ENCODE data around the gene LSR. TPM values are rescaled to one million over a fixed set of nuclear protein-coding genes. Genes with fewer than 3 reads are reported as not detected.

The LSR gene
- total RNA-seq, 5 donors from 2014 or later (not counting 1 experiment from before 2014, with no cell fraction given), result 36.8 to 64.9 (median 57.4) TPM

DNA sequence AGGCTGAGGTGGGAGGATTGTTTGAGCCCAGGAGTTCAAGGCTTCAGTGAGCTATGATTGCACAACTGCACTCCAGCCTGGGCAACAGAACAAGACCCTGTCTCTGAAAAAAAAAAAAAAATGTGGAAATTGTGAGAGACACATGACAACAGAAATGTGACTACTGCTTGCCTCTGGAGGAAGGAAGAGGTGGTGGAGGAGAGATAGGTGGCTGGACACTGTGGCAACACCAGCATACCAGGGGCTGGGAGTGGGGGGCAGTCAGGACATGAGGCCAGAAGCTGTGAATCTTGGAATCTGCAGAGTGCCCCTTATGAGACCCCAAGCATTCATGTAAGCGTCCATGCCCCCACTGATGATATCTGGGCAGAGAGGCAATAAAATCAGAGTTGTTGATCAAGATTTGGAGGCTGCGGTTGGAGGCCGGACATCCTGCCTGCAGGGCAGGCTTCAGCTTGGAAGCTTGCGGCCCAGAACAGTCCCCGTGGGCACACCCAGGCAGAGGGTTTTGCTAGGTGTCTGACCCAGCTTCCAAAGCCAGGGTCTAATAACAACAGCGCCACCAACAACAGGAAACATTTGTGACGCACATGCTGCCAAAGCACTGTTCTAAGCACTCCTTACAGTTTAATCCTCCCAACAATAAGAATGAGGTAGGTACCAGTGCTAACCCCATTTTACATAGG lies 37.1 kb upstream of the LSR start:
- POLR2A ChIA-PET, result interaction anchor here in 1 of 2 donors (0.7 to 1.8 kb wide), 2 partner anchors 70 to 145 kb away, joined by 4 to 6 read pairs; no protein-coding TSS in a partner anchor
- Histone ChIP-seq H3K4me1 (ENCODE audit: control insufficient read depth in 1 of 2, extremely low read depth in 1 of 2, insufficient read depth in 2 of 2, low read length in 2 of 2) (peaks cover 35 to 93% of the 10 kb centered on the region in 2 experiments), H3K4me3 (ENCODE audit: control insufficient read depth in 1 of 2, extremely low read depth in 1 of 2, low read length in 1 of 2) (peak overlapping the region in 1 of 2 donors; percentile 14), H3K9me3 (no peaks in the 10 kb centered on the region), H3K27me3 (replicated peaks in 1 of 2; ENCODE audit: control insufficient read depth in 2 of 2, extremely low read depth in 1 of 2, insufficient read depth in 2 of 2, low read length in 1 of 2) (no peaks in the 10 kb centered on the region), H3K27ac (ENCODE audit: low read length) (peak overlapping the region; percentile 95), H3K36me3 (ENCODE audit: control insufficient read depth in 2 of 2, extremely low read depth in 1 of 2, insufficient read depth in 1 of 2, low read length in 1 of 2) (no peaks in the 10 kb centered on the region)
- CTCF ChIA-PET, result interaction anchor here in 1 of 2 donors (1.6 kb wide), 1 partner anchor 70 kb away, joined by 7 read pairs; no protein-coding TSS in a partner anchor
- peaks cover 0 to 7% (median 3%) of the 10 kb centered on the region in 3 donors for H3K9me3 Mint-ChIP-seq
- DNase-seq (peak; percentile 61 to 96 (median 90)), ATAC-seq (replicated peaks in 1 of 4) (peak; percentile 50 to 61 (median 56))
- no peaks in the 10 kb centered on the region for H3K27me3 Mint-ChIP-seq
- peaks cover 83 to 92% (median 87%) of the 10 kb centered on the region in 3 donors for H3K4me1 Mint-ChIP-seq
- no peaks in the 10 kb centered on the region for H3K36me3 Mint-ChIP-seq
- H3K27ac Mint-ChIP-seq, result peak overlapping the region; percentile 99 to 100
- WGBS (ENCODE audit: insufficient coverage), result 2% methylated on average over 6 of the region's 7 CpGs
- peak overlapping the region; percentile 71 to 85 (median 74) for H3K4me3 Mint-ChIP-seq

DNA sequence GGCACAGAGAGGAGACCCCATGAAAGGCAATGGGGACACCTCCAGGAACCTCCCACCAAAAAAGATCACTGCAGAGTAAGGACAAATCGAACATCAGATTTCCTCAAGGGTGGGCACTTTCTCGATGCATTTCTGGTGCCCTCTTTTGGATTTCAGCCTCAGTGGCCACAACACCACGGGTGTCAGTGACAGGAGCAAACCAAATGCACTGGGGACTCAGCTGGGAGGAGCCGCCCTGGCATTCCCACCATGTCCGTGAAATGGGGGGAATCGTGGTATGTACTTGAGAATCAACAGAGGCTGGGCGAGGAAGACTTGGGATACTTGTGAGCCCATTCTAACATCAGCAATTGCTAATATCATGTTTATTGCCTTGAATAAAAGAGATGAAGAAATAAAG lies 36.6 kb upstream of the LSR start:
- Histone ChIP-seq H3K36me3 (ENCODE audit: control insufficient read depth in 2 of 2, extremely low read depth in 1 of 2, insufficient read depth in 1 of 2, low read length in 1 of 2) (no peaks in the 10 kb centered on the region), H3K27ac (ENCODE audit: low read length) (peak overlapping the region; percentile 95), H3K27me3 (replicated peaks in 1 of 2; ENCODE audit: control insufficient read depth in 2 of 2, extremely low read depth in 1 of 2, insufficient read depth in 2 of 2, low read length in 1 of 2) (no peaks in the 10 kb centered on the region), H3K9me3 (no peaks in the 10 kb centered on the region), H3K4me1 (ENCODE audit: control insufficient read depth in 1 of 2, extremely low read depth in 1 of 2, insufficient read depth in 2 of 2, low read length in 2 of 2) (peaks cover 32 to 91% of the 10 kb centered on the region in 2 experiments), H3K4me3 (ENCODE audit: control insufficient read depth in 1 of 2, extremely low read depth in 1 of 2, low read length in 1 of 2) (peak overlapping the region in 1 of 2 donors; percentile 27)
- ChIA-PET POLR2A (interaction anchor here in 1 of 2 donors (0.7 to 1.8 kb wide), 2 partner anchors 71 to 145 kb away, joined by 4 to 6 read pairs; no protein-coding TSS in a partner anchor), CTCF (interaction anchor here in 1 of 2 donors (1.6 kb wide), 1 partner anchor 71 kb away, joined by 7 read pairs; no protein-coding TSS in a partner anchor)
- WGBS (ENCODE audit: insufficient coverage), result 33% methylated on average over 3 of the region's 7 CpGs
- no peak for DNase-seq
- Mint-ChIP-seq H3K27me3 (no peaks in the 10 kb centered on the region), H3K36me3 (peaks cover 3% of the 10 kb centered on the region), H3K4me3 (peak overlapping the region; percentile 71 to 85 (median 74)), H3K4me1 (peaks cover 80 to 91% (median 86%) of the 10 kb centered on the region in 3 donors), H3K9me3 (peaks cover 0 to 11% (median 3%) of the 10 kb centered on the region in 3 donors), H3K27ac (peak overlapping the region; percentile 99 to 100)
- ATAC-seq (replicated peaks in 1 of 4), result no peak

DNA sequence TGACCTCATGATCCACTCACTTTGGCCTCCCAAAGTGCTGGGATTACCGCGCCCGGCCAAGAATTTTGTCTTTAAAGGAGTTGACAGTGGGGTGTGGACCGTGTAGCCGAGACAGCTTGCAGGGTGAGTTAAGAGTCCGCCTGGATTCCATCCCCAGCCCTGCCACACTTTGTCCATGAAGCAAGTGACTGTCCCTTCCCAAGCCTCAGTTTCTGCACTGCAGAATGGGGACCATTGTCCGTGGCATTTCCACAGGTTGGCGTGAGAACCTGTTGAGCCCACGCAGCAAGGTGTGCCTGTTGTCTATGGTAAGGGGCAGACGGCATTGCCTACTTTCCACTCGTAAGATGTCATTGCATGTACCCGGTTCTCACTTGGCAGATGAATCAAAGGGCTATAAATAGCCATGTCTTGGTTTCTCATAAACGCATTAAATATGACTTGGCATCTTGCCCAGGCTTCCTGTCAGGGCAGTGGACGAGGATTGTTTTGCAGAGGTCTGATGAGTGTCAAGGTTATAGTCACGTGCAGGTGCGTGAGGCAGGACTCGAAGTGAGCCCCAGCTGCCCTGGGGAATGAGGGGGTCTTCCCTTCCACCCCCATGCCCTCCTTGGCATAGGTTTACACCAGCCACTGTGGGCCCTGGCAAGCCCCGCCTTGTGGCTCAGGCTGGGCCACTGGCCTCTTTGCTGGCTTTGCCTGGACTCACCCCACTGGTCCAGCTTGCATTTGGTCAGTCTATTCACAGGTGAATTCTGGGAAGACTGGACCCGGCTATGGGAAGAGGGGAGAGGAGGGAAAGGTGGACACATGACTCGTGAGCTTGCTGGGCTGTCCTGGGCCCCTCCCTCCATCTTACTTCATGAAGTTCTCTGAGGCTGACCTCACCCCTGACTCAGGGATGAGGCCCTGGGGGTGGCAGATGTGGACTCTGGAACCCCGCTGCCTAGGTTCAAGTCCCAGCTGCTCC lies 34.9 kb upstream of the LSR start:
- POLR2A ChIA-PET, result no interaction called here
- 9% methylated on average over 10 of the region's 21 CpGs for WGBS (ENCODE audit: insufficient coverage)
- Mint-ChIP-seq H3K4me1 (peaks cover 69 to 82% (median 75%) of the 10 kb centered on the region in 3 donors), H3K4me3 (peak overlapping the region; percentile 47 to 85 (median 58)), H3K9me3 (peaks cover 0 to 12% (median 0%) of the 10 kb centered on the region in 3 donors), H3K27ac (peak overlapping the region; percentile 99 to 100), H3K36me3 (peaks cover 6% of the 10 kb centered on the region), H3K27me3 (no peaks in the 10 kb centered on the region)
- DNase-seq (peak; percentile 47 to 97 (median 79)), ATAC-seq (replicated peaks in 1 of 4) (peak; percentile 45 to 59 (median 50))
- no peaks in the 10 kb centered on the region for H3K9me3 ChIP-seq
- H3K36me3 ChIP-seq (ENCODE audit: control insufficient read depth in 2 of 2, extremely low read depth in 1 of 2, insufficient read depth in 1 of 2, low read length in 1 of 2), result no peaks in the 10 kb centered on the region
- CTCF ChIA-PET, result no interaction called here
- H3K4me1 ChIP-seq (ENCODE audit: control insufficient read depth in 1 of 2, extremely low read depth in 1 of 2, insufficient read depth in 2 of 2, low read length in 2 of 2), result peaks cover 25 to 76% of the 10 kb centered on the region in 2 experiments
- peak overlapping the region; percentile 95 for H3K27ac ChIP-seq (ENCODE audit: low read length)
- H3K4me3 ChIP-seq (ENCODE audit: control insufficient read depth in 1 of 2, extremely low read depth in 1 of 2, low read length in 1 of 2), result peak overlapping the region in 1 of 2 donors; percentile 26
- H3K27me3 ChIP-seq (replicated peaks in 1 of 2; ENCODE audit: control insufficient read depth in 2 of 2, extremely low read depth in 1 of 2, insufficient read depth in 2 of 2, low read length in 1 of 2), result no peaks in the 10 kb centered on the region

DNA sequence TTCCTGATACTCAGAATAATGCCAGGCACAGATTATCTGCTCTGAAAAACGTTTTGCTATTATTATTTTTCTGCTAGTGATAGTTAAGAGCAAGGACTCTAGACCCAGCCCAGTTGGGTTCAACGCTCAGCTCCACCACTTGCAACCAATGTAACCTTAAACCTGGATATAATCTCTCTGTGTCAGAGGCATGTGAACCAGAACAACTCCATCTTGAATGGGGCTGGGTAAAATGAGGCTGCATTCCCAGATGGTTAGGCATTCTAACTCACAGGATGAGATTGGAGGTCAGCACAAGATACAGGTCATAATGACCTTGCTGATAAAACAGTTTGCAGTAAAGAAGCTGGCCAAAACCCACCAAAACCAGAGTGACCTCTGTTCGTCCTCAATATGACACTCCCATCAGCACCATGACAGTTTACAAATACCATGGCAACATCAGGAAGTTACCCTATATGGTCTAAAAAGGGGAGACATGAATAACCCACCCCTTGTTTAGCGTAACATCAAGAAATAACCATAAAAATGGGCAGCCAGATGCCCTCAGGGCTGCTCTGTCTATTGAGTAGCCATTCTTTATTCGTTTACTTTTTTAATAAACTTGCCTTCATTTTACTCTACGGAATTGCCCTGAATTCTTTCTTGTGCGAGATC lies 33.9 kb upstream of the LSR start:
- H3K36me3 Mint-ChIP-seq, result peaks cover 6% of the 10 kb centered on the region
- DNase-seq, result peak in 1 of 35 experiments; percentile 1
- H3K9me3 Mint-ChIP-seq, result peaks cover 0 to 12% (median 0%) of the 10 kb centered on the region in 3 donors
- H3K9me3 ChIP-seq, result no peaks in the 10 kb centered on the region
- H3K36me3 ChIP-seq (ENCODE audit: control insufficient read depth in 2 of 2, extremely low read depth in 1 of 2, insufficient read depth in 1 of 2, low read length in 1 of 2), result no peaks in the 10 kb centered on the region
- peak overlapping the region; percentile 99 to 100 for H3K27ac Mint-ChIP-seq
- peaks cover 25 to 69% of the 10 kb centered on the region in 2 experiments for H3K4me1 ChIP-seq (ENCODE audit: control insufficient read depth in 1 of 2, extremely low read depth in 1 of 2, insufficient read depth in 2 of 2, low read length in 2 of 2)
- no peaks in the 10 kb centered on the region for H3K27me3 ChIP-seq (replicated peaks in 1 of 2; ENCODE audit: control insufficient read depth in 2 of 2, extremely low read depth in 1 of 2, insufficient read depth in 2 of 2, low read length in 1 of 2)
- peaks cover 64 to 78% (median 71%) of the 10 kb centered on the region in 3 donors for H3K4me1 Mint-ChIP-seq
- no peaks in the 10 kb centered on the region for H3K27me3 Mint-ChIP-seq
- WGBS (ENCODE audit: insufficient coverage), result 84% methylated on average over 3 of the region's 7 CpGs
- H3K4me3 Mint-ChIP-seq, result no peak overlapping the region
- POLR2A ChIA-PET, result no interaction called here
- peak overlapping the region; percentile 95 for H3K27ac ChIP-seq (ENCODE audit: low read length)
- no peak for ATAC-seq (replicated peaks in 1 of 4)
- CTCF ChIA-PET, result no interaction called here
- no peak overlapping the region for H3K4me3 ChIP-seq (ENCODE audit: control insufficient read depth in 1 of 2, extremely low read depth in 1 of 2, low read length in 1 of 2)

DNA sequence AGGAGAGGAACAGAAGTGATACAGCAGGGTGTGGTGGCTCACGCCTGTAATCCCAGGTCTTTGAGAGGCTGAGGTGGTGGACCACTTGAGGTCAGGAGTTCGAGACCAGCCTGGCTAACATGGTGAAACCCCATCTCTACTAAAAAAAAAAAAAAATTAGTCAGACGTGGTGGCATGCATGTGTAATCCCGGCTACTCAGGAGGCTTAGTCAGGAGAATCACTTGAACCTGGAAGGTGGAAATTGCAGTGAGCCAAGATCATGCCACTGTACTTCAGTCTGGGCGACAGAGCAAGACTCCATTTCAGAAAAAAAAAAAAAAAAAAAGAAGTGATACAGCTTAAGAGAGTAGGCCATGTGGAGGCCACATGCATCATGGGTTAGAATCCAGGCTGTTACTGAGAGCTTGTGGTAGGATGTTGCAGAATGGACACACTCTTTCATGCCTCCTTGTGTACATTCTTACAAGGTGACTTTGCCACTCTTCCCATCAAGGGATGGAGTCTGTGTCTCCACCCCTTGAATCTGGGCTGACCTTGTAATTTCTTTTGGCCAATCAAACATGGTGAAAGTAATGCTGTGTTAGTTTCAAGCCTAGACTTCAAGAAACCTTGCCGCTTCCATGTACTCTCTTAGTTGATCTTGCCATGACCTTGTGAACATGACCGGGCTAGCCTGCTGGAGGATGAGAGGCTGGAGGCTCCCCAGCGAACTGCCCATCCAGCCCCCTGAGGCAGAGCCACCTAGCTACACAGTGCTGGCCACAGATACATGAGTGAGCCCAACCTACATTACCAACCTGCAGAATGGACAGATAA lies 32.6 kb upstream of the LSR start:
- Histone ChIP-seq H3K4me3 (ENCODE audit: control insufficient read depth in 1 of 2, extremely low read depth in 1 of 2, low read length in 1 of 2) (no peak overlapping the region), H3K9me3 (no peaks in the 10 kb centered on the region), H3K27me3 (replicated peaks in 1 of 2; ENCODE audit: control insufficient read depth in 2 of 2, extremely low read depth in 1 of 2, insufficient read depth in 2 of 2, low read length in 1 of 2) (no peaks in the 10 kb centered on the region), H3K36me3 (ENCODE audit: control insufficient read depth in 2 of 2, extremely low read depth in 1 of 2, insufficient read depth in 1 of 2, low read length in 1 of 2) (no peaks in the 10 kb centered on the region), H3K4me1 (ENCODE audit: control insufficient read depth in 1 of 2, extremely low read depth in 1 of 2, insufficient read depth in 2 of 2, low read length in 2 of 2) (peaks cover 22 to 66% of the 10 kb centered on the region in 2 experiments), H3K27ac (ENCODE audit: low read length) (peak overlapping the region; percentile 35)
- ChIA-PET POLR2A (interaction anchor here in 1 of 2 donors (0.5 kb wide), 1 partner anchor 64 kb away, joined by 7 read pairs; no protein-coding TSS in a partner anchor), CTCF (interaction anchor here (0.5 to 1.1 kb wide), 2 partner anchors 73 to 75 kb away, joined by 4 read pairs; partner anchors contain the start of gene FXYD7 (in 1 of the 2))
- Mint-ChIP-seq H3K4me1 (peaks cover 54 to 76% (median 72%) of the 10 kb centered on the region in 3 donors), H3K27ac (peak overlapping the region; percentile 94 to 99), H3K27me3 (no peaks in the 10 kb centered on the region), H3K36me3 (peaks cover 6% of the 10 kb centered on the region), H3K9me3 (peaks cover 0 to 12% (median 0%) of the 10 kb centered on the region in 3 donors), H3K4me3 (no peak overlapping the region)
- whole genome bisulfite sequencing (ENCODE audit: insufficient coverage), result 94% methylated on average over 3 of the region's 8 CpGs
- DNase-seq, result peak in 1 of 35 experiments; percentile 22
- ATAC-seq (replicated peaks in 1 of 4), result no peak

Data from T-cell (primary cell).